GM13976 (cell line): Measurements from ENCODE around the gene HEXIM1.

Experiments
- DNase-seq: peaks from one replicate; pipeline ENCODE4 v3.0.0; 2012; ENCODE audit warnings: low spot score
- CTCF ChIP-seq: IDR thresholded peaks from 2 replicates; pipeline ENCODE4 v1.5.1; 2012; ENCODE audit warnings: borderline replicate concordance, mild to moderate bottlenecking; ENCODE audit not compliant: insufficient read depth; ENCODE audit errors: extremely low read depth, missing control alignments, control extremely low read depth
- in situ Hi-C: fragments of 300-500 bp; cut with MboI; formaldehyde crosslinking; loops from one replicate; pipeline ENCODE4 v1.12.0; 2022; ENCODE audit warnings: low sequenced_read_pairs, mixed read lengths, inconsistent platforms; ENCODE audit not compliant: unreplicated experiment

Gene HEXIM1

GRCh38 chr17:45145035-45145389 is 3.3 kb upstream of the HEXIM1 start:
- in situ Hi-C loops: no loop called here
- TF ChIP-seq CTCF: no peak
- DNase-seq: no peak

GRCh38 chr17:45146166-45146565 is 2.1 kb upstream of the HEXIM1 start:
- in situ Hi-C loops: no loop called here
- no peak for TF ChIP-seq CTCF
- DNase-seq: no peak

GRCh38 chr17:45146592-45146889 is 1.7 kb upstream of the HEXIM1 start:
- no peak for TF ChIP-seq CTCF
- in situ Hi-C loops: no loop called here
- DNase-seq: no peak

DNA sequence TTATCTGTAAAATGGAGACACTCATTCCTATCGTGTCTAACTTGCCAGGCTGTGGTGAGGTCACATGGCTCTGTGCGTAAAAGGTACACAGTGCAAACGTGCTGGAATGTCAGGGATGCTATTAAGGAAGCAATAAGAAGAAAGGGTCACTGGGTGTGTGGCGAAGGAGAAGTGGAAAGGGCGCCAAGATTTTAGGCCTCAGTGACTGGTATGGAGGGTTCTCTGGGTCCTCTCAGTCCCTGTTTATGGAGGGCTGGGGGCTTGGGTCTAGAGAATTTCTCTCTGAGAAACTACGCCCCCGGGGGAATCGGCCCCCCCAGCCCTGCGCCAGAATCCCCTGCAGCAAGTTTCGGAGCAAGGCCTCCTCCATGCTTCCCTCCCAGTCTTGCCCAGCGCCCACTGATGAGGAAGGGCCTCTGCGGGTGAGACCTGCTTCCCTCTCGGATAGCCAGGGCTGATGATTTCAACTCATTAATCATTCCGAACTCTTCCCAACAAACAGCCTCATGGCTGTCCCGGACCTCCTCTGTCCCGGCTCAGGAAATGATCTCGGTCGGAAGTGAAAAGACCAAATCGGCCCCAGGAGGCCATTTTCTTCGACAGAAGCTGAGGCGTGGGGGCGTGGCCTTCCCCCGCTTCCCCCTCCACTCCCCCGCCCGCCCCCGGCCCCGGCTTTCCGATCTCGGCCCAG is 1.2 kb upstream of the HEXIM1 start:
- peak; percentile 73 for DNase-seq
- in situ Hi-C loops: no loop called here
- no peak for TF ChIP-seq CTCF

DNA sequence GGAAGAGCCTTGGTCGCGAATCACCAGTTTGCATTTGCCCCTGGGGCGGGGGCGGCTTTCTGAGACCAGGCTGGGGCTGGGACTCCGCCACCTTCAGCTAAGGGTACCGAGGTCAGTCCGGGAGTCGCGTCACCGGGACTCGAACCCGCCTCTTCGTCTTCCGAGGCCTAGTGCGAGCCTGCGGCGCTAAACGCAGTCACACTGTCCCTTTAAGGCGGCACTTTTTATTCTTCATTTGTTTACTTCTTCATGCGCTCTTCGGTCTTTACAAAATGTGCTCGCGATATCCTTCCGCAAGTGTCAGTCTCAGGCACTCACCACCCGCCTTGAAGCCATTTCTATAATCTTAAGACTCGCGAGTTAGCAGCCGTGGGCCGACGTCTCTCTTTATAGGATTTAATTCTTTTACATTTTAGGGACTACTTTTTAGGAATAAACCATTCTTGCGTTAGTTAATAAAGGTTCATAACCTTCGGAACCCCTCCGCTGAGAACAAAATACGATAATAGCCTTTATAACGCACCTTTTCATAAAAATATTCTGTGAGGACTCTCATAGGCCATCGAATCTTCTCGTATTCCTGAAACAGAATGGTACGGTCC is 593 bp upstream of the HEXIM1 start:
- no peak for TF ChIP-seq CTCF
- in situ Hi-C loops: no loop called here
- DNase-seq: peak; percentile 79

DNA sequence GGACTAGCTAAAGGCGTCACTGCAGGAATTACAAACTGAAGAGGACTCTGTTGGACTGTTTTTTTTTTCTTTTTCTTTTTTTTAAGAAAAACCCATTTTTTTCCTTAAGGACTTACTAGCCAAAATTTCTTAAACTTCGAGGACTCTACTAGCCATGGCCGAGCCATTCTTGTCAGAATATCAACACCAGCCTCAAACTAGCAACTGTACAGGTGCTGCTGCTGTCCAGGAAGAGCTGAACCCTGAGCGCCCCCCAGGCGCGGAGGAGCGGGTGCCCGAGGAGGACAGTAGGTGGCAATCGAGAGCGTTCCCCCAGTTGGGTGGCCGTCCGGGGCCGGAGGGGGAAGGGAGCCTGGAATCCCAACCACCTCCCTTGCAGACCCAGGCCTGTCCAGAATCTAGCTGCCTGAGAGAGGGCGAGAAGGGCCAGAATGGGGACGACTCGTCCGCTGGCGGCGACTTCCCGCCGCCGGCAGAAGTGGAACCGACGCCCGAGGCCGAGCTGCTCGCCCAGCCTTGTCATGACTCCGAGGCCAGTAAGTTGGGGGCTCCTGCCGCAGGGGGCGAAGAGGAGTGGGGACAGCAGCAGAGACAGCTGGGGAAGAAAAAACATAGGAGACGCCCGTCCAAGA is 878 bp downstream of the HEXIM1 start:
- peak; percentile 81 for DNase-seq
- peak; percentile 94 for TF ChIP-seq CTCF
- in situ Hi-C loops: no loop called here
